ENCODE measurements around the gene HOXC11.

HOXC11 gene

DNA sequence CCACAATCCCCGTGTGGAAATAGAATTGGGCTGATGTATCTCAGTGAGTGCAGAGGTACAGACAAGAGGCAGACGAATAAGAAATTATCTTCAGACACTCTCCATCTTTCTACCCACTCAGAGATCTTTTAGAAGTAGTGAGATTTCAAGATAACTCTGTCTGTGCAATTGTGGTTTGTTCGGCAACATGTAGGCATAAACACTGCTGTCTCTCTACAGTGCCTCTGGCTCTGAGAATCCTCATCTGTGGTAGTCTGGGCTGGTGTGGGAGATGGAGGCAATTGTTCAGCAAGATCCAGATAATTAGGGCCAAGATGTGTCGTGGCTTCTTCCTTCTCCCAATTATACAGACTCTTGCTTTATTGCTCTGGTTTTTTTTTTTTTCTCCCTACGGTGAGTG lies 31.2 kb upstream of the HOXC11 start:
- TF ChIP-seq, protein P1, sequence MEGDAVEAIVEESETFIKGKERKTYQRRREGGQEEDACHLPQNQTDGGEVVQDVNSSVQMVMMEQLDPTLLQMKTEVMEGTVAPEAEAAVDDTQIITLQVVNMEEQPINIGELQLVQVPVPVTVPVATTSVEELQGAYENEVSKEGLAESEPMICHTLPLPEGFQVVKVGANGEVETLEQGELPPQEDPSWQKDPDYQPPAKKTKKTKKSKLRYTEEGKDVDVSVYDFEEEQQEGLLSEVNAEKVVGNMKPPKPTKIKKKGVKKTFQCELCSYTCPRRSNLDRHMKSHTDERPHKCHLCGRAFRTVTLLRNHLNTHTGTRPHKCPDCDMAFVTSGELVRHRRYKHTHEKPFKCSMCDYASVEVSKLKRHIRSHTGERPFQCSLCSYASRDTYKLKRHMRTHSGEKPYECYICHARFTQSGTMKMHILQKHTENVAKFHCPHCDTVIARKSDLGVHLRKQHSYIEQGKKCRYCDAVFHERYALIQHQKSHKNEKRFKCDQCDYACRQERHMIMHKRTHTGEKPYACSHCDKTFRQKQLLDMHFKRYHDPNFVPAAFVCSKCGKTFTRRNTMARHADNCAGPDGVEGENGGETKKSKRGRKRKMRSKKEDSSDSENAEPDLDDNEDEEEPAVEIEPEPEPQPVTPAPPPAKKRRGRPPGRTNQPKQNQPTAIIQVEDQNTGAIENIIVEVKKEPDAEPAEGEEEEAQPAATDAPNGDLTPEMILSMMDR (IDR thresholded peaks at IDR 0.05; ENCODE audit: low read depth, low read length, missing control alignments), result no peak
- in situ Hi-C loops (cut with HindIII; ENCODE audit: low sequenced_read_pairs), result no loop called here
- no peak for DNase-seq (ENCODE audit: low read depth)
- H3K4me3 ChIP-seq (ENCODE audit: low read depth, low read length), result no peak overlapping the region

GRCh38 chr12:53942467-53942997 lies 30.4 kb upstream of the HOXC11 start:
- TF ChIP-seq, protein P1 (IDR thresholded peaks at IDR 0.05; ENCODE audit: low read depth, low read length, missing control alignments), result no peak
- no peak for DNase-seq (ENCODE audit: low read depth)
- no peak overlapping the region for H3K4me3 ChIP-seq (ENCODE audit: low read depth, low read length)
- in situ Hi-C loops (cut with HindIII; ENCODE audit: low sequenced_read_pairs), result no loop called here

DNA sequence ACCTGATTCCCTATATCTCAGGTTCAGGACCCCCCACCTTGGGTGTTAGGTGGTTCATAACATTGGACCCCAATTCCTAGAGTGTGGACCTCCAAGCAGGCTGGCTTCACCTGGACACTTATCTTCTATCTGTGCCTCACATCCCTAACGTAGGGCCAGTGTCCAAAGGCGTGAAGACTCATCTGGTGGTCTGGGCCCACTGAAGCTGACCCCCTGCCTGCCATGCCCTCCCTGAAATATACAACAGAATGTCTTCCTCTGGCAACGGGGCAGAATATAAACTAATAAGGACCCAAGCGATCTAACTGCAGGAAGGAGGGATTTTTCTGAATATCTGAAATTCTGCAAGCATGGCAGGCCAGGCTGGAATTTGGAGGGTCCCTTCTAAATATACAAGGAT lies 28.7 kb upstream of the HOXC11 start:
- DNase-seq (ENCODE audit: low read depth), result no peak
- in situ Hi-C loops (cut with HindIII; ENCODE audit: low sequenced_read_pairs), result no loop called here
- TF ChIP-seq, protein P1 (IDR thresholded peaks at IDR 0.05; ENCODE audit: low read depth, low read length, missing control alignments), result no peak
- H3K4me3 ChIP-seq (ENCODE audit: low read depth, low read length), result no peak overlapping the region

- no peak for DNase-seq (ENCODE audit: low read depth)
- in situ Hi-C loops (cut with HindIII; ENCODE audit: low sequenced_read_pairs), result no loop called here
- no peak overlapping the region for H3K4me3 ChIP-seq (ENCODE audit: low read depth, low read length)
- TF ChIP-seq, protein P1 (IDR thresholded peaks at IDR 0.05; ENCODE audit: low read depth, low read length, missing control alignments), result no peak
Measured at GRCh38 chr12:53944907-53945847, 27.7 kb upstream of the HOXC11 start.

GRCh38 chr12:53947743-53948142 lies 25.2 kb upstream of the HOXC11 start:
- TF ChIP-seq, protein P1 (IDR thresholded peaks at IDR 0.05; ENCODE audit: low read depth, low read length, missing control alignments), result no peak
- in situ Hi-C loops (cut with HindIII; ENCODE audit: low sequenced_read_pairs), result no loop called here
- H3K4me3 ChIP-seq (ENCODE audit: low read depth, low read length), result no peak overlapping the region
- no peak for DNase-seq (ENCODE audit: low read depth)

GRCh38 chr12:53948650-53949593 lies 24.0 kb upstream of the HOXC11 start:
- TF ChIP-seq, protein P1 (IDR thresholded peaks at IDR 0.05; ENCODE audit: low read depth, low read length, missing control alignments), result no peak

More at GRCh38 chr12:53948650-53949593, 24.0 kb upstream of the HOXC11 start:
- no peak for DNase-seq (ENCODE audit: low read depth)
- H3K4me3 ChIP-seq (ENCODE audit: low read depth, low read length), result no peak overlapping the region
- in situ Hi-C loops (cut with HindIII; ENCODE audit: low sequenced_read_pairs), result no loop called here

All from astrocyte of the cerebellum (primary cell).